WTC11 (cell line): ENCODE measurements around the gene NATD1. TPM values are rescaled to one million over a fixed set of nuclear protein-coding genes. Genes with fewer than 3 reads are reported as not detected.

Source experiments
- ATAC-seq: fragments of 200-7000 bp; cut with Tn5 transposase; 2 replicates; pipeline ENCODE4 v1.10.0; 2021; ENCODE audit warnings: mild to moderate bottlenecking, moderate library complexity
- CTCF ChIA-PET: fragments of 300-600 bp; sonication (Branson Sonifier 250); formaldehyde crosslinking; loops from one replicate; lab custom pipeline; 2021; ENCODE audit warnings: antibody characterized with exemption; lab: Charles Lee
- POLR2A ChIA-PET: fragments of 350-600 bp; sonication (Branson Sonifier 250); formaldehyde crosslinking; loops from one replicate; lab custom pipeline; 2021; ENCODE audit warnings: antibody characterized with exemption; lab: Charles Lee
- DNase-seq: peaks from one replicate; pipeline ENCODE4 v3.0.0; 2021; ENCODE audit warnings: low spot score
- H3K27ac Mint-ChIP-seq: 2 replicates; pipeline ENCODE4 v1.8.0; 2021; ENCODE audit warnings: mixed read lengths
- H3K27me3 Mint-ChIP-seq: 2 replicates; pipeline ENCODE4 v1.8.0; 2021; ENCODE audit warnings: low read depth, mild to moderate bottlenecking, moderate library complexity, mixed read lengths
- H3K36me3 Mint-ChIP-seq: 2 replicates; pipeline ENCODE4 v1.8.0; 2021; ENCODE audit warnings: mixed read lengths
- H3K4me1 Mint-ChIP-seq: 2 replicates; pipeline ENCODE4 v1.8.0; 2022; ENCODE audit warnings: mixed read lengths
- H3K4me3 Mint-ChIP-seq: 2 replicates; pipeline ENCODE4 v1.8.0; 2021; ENCODE audit warnings: mild to moderate bottlenecking, moderate library complexity, mixed read lengths
- H3K9me3 Mint-ChIP-seq: 2 replicates; pipeline ENCODE4 v1.8.0; 2021; ENCODE audit warnings: mixed read lengths
- AFF4 ChIP-seq: sonication (generic); formaldehyde crosslinking; IDR thresholded peaks from 2 replicates; pipeline ENCODE4 v1.8.1; 2023; ENCODE audit warnings: mild to moderate bottlenecking, missing genetic modification reagents, borderline replicate concordance
- CREB1 ChIP-seq: sonication (generic); formaldehyde crosslinking; IDR thresholded peaks from 2 replicates; pipeline ENCODE4 v1.8.0; 2023; ENCODE audit warnings: mild to moderate bottlenecking, missing genetic modification reagents
- E2F5 ChIP-seq: sonication (generic); formaldehyde crosslinking; IDR thresholded peaks from 2 replicates; pipeline ENCODE4 v1.8.1; 2022; ENCODE audit warnings: mild to moderate bottlenecking, moderate library complexity, missing genetic modification reagents
- ETV6 ChIP-seq: sonication (generic); formaldehyde crosslinking; IDR thresholded peaks from 2 replicates; pipeline ENCODE4 v1.8.1; 2022; ENCODE audit warnings: mild to moderate bottlenecking, missing genetic modification reagents
- FOXK1 ChIP-seq: sonication (generic); formaldehyde crosslinking; IDR thresholded peaks from 2 replicates; pipeline ENCODE4 v1.8.0; 2022; ENCODE audit warnings: mild to moderate bottlenecking, moderate library complexity, missing genetic modification reagents
- FOXP1 ChIP-seq: sonication (generic); formaldehyde crosslinking; IDR thresholded peaks from 2 replicates; pipeline ENCODE4 v1.8.0; 2022; ENCODE audit warnings: missing genetic modification reagents, mild to moderate bottlenecking, moderate library complexity, borderline replicate concordance
- IRF1 ChIP-seq: sonication (generic); formaldehyde crosslinking; IDR thresholded peaks from 2 replicates; pipeline ENCODE4 v1.8.0; 2023; ENCODE audit warnings: missing genetic modification reagents
- JUN ChIP-seq: sonication (generic); formaldehyde crosslinking; IDR thresholded peaks from 2 replicates; pipeline ENCODE4 v1.8.0; 2023; ENCODE audit warnings: mild to moderate bottlenecking, missing genetic modification reagents
- NR3C1 ChIP-seq: sonication (generic); formaldehyde crosslinking; conservative IDR thresholded peaks from 2 replicates; pipeline ENCODE4 v1.8.1; 2023; ENCODE audit warnings: low read depth, mild to moderate bottlenecking, missing genetic modification reagents
- SP1 ChIP-seq: sonication (generic); formaldehyde crosslinking; conservative IDR thresholded peaks from 2 replicates; pipeline ENCODE4 v1.8.1; 2022; ENCODE audit warnings: missing genetic modification reagents
- total RNA-seq: library from RNA; stranded (reverse); gene quantifications from 3 replicates; pipeline ENCODE4 v1.2.3, GENCODE V29; 2021
- TF ChIP-seq, protein P1 (sequence below): sonication (generic); formaldehyde crosslinking; IDR thresholded peaks from 2 replicates; pipeline ENCODE4 v1.8.0; 2023; ENCODE audit warnings: missing genetic modification reagents, mild to moderate bottlenecking, borderline replicate concordance
- TF ChIP-seq, protein P2 (sequence below): sonication (generic); formaldehyde crosslinking; IDR thresholded peaks from 2 replicates; pipeline ENCODE4 v1.8.0; 2022; ENCODE audit warnings: missing genetic modification reagents
- TF ChIP-seq, protein P3 (sequence below): sonication (generic); formaldehyde crosslinking; IDR thresholded peaks from 2 replicates; pipeline ENCODE4 v1.8.0; 2023; ENCODE audit warnings: mild to moderate bottlenecking, missing genetic modification reagents
- TF ChIP-seq, protein P4 (sequence below): fragments of 250-450 bp; sonication (Bioruptor Pico); IDR thresholded peaks from 2 replicates; pipeline ENCODE4 v1.9.0; 2021; ENCODE audit warnings: moderate library complexity, mild to moderate bottlenecking, inconsistent platforms, borderline replicate concordance
- TF ChIP-seq, protein P5 (sequence below): fragments of 250-450 bp; sonication (Bioruptor Pico); IDR thresholded peaks from 2 replicates; pipeline ENCODE4 v1.8.0; 2021; ENCODE audit warnings: mild to moderate bottlenecking

The NATD1 gene
- total RNA-seq, 1 experiment from 2014 or later: 10.1 TPM

DNA sequence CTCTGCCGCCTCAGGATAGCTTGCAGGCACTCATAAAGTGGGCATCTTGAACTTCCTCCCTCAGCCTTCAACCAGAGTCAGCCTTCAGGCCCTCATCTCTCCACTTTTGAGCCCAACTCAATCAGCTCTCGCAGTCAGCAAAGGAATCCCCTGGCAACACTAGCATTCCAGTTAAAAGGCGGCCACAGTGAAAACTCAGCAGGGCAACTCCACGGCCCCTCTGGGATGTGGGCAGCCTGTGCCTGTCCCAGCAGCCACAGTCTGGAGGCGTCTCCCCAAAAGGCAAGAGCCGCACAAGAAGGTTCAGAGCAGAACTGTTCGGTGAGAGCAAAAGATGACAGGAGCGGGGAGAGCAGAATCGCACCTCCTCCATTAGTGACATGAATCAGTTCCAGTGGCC is 48.3 kb downstream of the NATD1 start (continued):
- TF ChIP-seq, protein P1, sequence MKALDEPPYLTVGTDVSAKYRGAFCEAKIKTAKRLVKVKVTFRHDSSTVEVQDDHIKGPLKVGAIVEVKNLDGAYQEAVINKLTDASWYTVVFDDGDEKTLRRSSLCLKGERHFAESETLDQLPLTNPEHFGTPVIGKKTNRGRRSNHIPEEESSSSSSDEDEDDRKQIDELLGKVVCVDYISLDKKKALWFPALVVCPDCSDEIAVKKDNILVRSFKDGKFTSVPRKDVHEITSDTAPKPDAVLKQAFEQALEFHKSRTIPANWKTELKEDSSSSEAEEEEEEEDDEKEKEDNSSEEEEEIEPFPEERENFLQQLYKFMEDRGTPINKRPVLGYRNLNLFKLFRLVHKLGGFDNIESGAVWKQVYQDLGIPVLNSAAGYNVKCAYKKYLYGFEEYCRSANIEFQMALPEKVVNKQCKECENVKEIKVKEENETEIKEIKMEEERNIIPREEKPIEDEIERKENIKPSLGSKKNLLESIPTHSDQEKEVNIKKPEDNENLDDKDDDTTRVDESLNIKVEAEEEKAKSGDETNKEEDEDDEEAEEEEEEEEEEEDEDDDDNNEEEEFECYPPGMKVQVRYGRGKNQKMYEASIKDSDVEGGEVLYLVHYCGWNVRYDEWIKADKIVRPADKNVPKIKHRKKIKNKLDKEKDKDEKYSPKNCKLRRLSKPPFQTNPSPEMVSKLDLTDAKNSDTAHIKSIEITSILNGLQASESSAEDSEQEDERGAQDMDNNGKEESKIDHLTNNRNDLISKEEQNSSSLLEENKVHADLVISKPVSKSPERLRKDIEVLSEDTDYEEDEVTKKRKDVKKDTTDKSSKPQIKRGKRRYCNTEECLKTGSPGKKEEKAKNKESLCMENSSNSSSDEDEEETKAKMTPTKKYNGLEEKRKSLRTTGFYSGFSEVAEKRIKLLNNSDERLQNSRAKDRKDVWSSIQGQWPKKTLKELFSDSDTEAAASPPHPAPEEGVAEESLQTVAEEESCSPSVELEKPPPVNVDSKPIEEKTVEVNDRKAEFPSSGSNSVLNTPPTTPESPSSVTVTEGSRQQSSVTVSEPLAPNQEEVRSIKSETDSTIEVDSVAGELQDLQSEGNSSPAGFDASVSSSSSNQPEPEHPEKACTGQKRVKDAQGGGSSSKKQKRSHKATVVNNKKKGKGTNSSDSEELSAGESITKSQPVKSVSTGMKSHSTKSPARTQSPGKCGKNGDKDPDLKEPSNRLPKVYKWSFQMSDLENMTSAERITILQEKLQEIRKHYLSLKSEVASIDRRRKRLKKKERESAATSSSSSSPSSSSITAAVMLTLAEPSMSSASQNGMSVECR: no peak
- no peak for TF ChIP-seq NR3C1

DNA sequence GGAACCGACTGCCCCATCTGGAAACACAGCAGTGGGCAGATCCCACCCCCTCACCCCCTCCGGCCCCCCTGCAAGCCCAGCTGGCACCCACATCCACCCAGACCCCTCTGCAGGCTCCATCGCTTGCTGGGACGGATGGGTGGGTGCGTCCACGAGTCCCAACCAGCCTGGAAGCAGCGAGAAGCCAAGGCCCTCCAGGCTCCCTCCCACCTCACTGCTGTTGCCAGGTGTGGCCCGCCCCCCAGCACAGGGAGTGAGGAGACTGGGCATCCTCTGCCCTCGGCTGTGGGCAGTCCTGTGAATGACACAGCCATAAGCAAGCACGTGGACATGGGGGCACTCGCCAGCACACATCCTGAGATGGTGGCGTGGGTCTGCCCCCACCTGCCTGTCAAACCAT is 50.7 kb downstream of the NATD1 start:
- ATAC-seq: no peak
- CTCF ChIA-PET: no interaction called here

More for the DNA sequence above, 50.7 kb downstream of the NATD1 start:
- DNase-seq: no peak
- peaks cover 58% of the 10 kb centered on the region for H3K4me1 Mint-ChIP-seq
- no peak for TF ChIP-seq CREB1
- TF ChIP-seq SP1 (CRISPR knock-in tag): no peak
- TF ChIP-seq, protein P2, sequence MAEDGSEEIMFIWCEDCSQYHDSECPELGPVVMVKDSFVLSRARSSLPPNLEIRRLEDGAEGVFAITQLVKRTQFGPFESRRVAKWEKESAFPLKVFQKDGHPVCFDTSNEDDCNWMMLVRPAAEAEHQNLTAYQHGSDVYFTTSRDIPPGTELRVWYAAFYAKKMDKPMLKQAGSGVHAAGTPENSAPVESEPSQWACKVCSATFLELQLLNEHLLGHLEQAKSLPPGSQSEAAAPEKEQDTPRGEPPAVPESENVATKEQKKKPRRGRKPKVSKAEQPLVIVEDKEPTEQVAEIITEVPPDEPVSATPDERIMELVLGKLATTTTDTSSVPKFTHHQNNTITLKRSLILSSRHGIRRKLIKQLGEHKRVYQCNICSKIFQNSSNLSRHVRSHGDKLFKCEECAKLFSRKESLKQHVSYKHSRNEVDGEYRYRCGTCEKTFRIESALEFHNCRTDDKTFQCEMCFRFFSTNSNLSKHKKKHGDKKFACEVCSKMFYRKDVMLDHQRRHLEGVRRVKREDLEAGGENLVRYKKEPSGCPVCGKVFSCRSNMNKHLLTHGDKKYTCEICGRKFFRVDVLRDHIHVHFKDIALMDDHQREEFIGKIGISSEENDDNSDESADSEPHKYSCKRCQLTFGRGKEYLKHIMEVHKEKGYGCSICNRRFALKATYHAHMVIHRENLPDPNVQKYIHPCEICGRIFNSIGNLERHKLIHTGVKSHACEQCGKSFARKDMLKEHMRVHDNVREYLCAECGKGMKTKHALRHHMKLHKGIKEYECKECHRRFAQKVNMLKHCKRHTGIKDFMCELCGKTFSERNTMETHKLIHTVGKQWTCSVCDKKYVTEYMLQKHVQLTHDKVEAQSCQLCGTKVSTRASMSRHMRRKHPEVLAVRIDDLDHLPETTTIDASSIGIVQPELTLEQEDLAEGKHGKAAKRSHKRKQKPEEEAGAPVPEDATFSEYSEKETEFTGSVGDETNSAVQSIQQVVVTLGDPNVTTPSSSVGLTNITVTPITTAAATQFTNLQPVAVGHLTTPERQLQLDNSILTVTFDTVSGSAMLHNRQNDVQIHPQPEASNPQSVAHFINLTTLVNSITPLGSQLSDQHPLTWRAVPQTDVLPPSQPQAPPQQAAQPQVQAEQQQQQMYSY (CRISPR knock-in tag): no peak
- TF ChIP-seq FOXK1 (CRISPR knock-in tag): no peak
- TF ChIP-seq, protein P3, sequence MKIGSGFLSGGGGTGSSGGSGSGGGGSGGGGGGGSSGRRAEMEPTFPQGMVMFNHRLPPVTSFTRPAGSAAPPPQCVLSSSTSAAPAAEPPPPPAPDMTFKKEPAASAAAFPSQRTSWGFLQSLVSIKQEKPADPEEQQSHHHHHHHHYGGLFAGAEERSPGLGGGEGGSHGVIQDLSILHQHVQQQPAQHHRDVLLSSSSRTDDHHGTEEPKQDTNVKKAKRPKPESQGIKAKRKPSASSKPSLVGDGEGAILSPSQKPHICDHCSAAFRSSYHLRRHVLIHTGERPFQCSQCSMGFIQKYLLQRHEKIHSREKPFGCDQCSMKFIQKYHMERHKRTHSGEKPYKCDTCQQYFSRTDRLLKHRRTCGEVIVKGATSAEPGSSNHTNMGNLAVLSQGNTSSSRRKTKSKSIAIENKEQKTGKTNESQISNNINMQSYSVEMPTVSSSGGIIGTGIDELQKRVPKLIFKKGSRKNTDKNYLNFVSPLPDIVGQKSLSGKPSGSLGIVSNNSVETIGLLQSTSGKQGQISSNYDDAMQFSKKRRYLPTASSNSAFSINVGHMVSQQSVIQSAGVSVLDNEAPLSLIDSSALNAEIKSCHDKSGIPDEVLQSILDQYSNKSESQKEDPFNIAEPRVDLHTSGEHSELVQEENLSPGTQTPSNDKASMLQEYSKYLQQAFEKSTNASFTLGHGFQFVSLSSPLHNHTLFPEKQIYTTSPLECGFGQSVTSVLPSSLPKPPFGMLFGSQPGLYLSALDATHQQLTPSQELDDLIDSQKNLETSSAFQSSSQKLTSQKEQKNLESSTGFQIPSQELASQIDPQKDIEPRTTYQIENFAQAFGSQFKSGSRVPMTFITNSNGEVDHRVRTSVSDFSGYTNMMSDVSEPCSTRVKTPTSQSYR (CRISPR knock-in tag): no peak
- no peak for TF ChIP-seq E2F5 (CRISPR knock-in tag)
- TF ChIP-seq, protein P4, sequence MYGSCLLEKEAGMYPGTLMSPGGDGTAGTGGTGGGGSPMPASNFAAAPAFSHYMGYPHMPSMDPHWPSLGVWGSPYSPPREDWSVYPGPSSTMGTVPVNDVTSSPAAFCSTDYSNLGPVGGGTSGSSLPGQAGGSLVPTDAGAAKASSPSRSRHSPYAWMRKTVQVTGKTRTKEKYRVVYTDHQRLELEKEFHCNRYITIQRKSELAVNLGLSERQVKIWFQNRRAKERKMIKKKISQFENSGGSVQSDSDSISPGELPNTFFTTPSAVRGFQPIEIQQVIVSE: no peak
- TF ChIP-seq, protein P5, sequence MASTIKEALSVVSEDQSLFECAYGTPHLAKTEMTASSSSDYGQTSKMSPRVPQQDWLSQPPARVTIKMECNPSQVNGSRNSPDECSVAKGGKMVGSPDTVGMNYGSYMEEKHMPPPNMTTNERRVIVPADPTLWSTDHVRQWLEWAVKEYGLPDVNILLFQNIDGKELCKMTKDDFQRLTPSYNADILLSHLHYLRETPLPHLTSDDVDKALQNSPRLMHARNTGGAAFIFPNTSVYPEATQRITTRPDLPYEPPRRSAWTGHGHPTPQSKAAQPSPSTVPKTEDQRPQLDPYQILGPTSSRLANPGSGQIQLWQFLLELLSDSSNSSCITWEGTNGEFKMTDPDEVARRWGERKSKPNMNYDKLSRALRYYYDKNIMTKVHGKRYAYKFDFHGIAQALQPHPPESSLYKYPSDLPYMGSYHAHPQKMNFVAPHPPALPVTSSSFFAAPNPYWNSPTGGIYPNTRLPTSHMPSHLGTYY (CRISPR knock-in tag): no peak
- no peak for TF ChIP-seq AFF4 (CRISPR knock-in tag)
- TF ChIP-seq NR3C1: no peak
- no peak for TF ChIP-seq JUN (CRISPR knock-in tag)
- no peak for TF ChIP-seq FOXP1 (CRISPR knock-in tag)
- no peak for TF ChIP-seq ETV6
- no peak for TF ChIP-seq IRF1 (CRISPR knock-in tag)
- TF ChIP-seq, all 79 proteins: peak for 0
- no peaks in the 10 kb centered on the region for H3K27me3 Mint-ChIP-seq
- no peak overlapping the region for H3K27ac Mint-ChIP-seq
- POLR2A ChIA-PET: no interaction called here
- H3K36me3 Mint-ChIP-seq: peaks cover 19% of the 10 kb centered on the region
- no peaks in the 10 kb centered on the region for H3K9me3 Mint-ChIP-seq
- H3K4me3 Mint-ChIP-seq: no peak overlapping the region
